HS-27A (cell line): ENCODE results near the gene PSMB7.

Experiments
- DNase-seq: peaks from one replicate; pipeline ENCODE4 v3.0.0-alpha.2; 2012; ENCODE audit warnings: low read depth, missing footprints

The PSMB7 gene

GRCh38 chr9:124356745-124357390 lies 58.4 kb downstream of the PSMB7 start:
- no peak for DNase-seq

GRCh38 chr9:124355941-124356744 lies 59.1 kb downstream of the PSMB7 start:
- DNase-seq, result no peak

GRCh38 chr9:124355039-124355940 lies 60.0 kb downstream of the PSMB7 start:
- DNase-seq, result no peak

- DNase-seq, result no peak
Observed at GRCh38 chr9:124354346-124355038, 60.8 kb downstream of the PSMB7 start.

GRCh38 chr9:124353811-124354274 lies 61.4 kb downstream of the PSMB7 start:
- no peak for DNase-seq

GRCh38 chr9:124353166-124353768 lies 62.0 kb downstream of the PSMB7 start:
- DNase-seq, result no peak

- no peak for DNase-seq
Observed at GRCh38 chr9:124352616-124353015, 62.6 kb downstream of the PSMB7 start.

- DNase-seq, result no peak
Observed at GRCh38 chr9:124351672-124352468, 63.4 kb downstream of the PSMB7 start.

GRCh38 chr9:124350494-124351263 lies 64.6 kb downstream of the PSMB7 start:
- DNase-seq, result no peak

GRCh38 chr9:124349675-124350493 lies 65.4 kb downstream of the PSMB7 start:
- DNase-seq, result no peak

- no peak for DNase-seq
Observed at GRCh38 chr9:124349267-124349666, 66.0 kb downstream of the PSMB7 start.

GRCh38 chr9:124348831-124349230 lies 66.4 kb downstream of the PSMB7 start:
- DNase-seq, result no peak

- DNase-seq, result no peak
Observed at GRCh38 chr9:124348363-124348762, 66.9 kb downstream of the PSMB7 start.

GRCh38 chr9:124347968-124348358 lies 67.3 kb downstream of the PSMB7 start:
- no peak for DNase-seq

GRCh38 chr9:124347206-124347967 lies 67.9 kb downstream of the PSMB7 start:
- no peak for DNase-seq

- DNase-seq, result no peak
Observed at GRCh38 chr9:124346347-124347163, 68.7 kb downstream of the PSMB7 start.

GRCh38 chr9:124345751-124346281 lies 69.4 kb downstream of the PSMB7 start:
- no peak for DNase-seq
